GM18907 (cell line): ENCODE measurements around the gene FCHSD2.
"Not testable (repeated sequence)": the region's sequence is repeated elsewhere in the genome, so short reads cannot be mapped to it uniquely, and the experiment has no call there.

Experiments used
- ATAC-seq: cut with Tn5 transposase; IDR thresholded peaks from one replicate; pipeline ENCODE4 v1.9.1; 2021; ENCODE audit warnings: mild to moderate bottlenecking, moderate library complexity; ENCODE audit not compliant: unreplicated experiment

Gene FCHSD2

GRCh38 chr11:73017024-73017751 is 124.9 kb downstream of the FCHSD2 start:
- no peak for ATAC-seq

- no peak for ATAC-seq
Observed at GRCh38 chr11:73013021-73013420, 129.1 kb downstream of the FCHSD2 start.

- no peak for ATAC-seq
Observed at GRCh38 chr11:73012121-73012863, 129.8 kb downstream of the FCHSD2 start.

GRCh38 chr11:73011126-73011817 is 130.8 kb downstream of the FCHSD2 start:
- no peak for ATAC-seq

GRCh38 chr11:73009972-73010371 is 132.1 kb downstream of the FCHSD2 start:
- ATAC-seq: no peak

- no peak for ATAC-seq
Observed at GRCh38 chr11:73004088-73004487, 138.0 kb downstream of the FCHSD2 start.

- ATAC-seq: no peak
Observed at GRCh38 chr11:73003088-73003487, 139.0 kb downstream of the FCHSD2 start.

- no peak for ATAC-seq
Observed at GRCh38 chr11:73002214-73002613, 139.9 kb downstream of the FCHSD2 start.

GRCh38 chr11:73001615-73002014 is 140.5 kb downstream of the FCHSD2 start:
- no peak for ATAC-seq

- ATAC-seq: no peak
Observed at GRCh38 chr11:72998676-72999075, 143.4 kb downstream of the FCHSD2 start.

- ATAC-seq: no peak
Observed at GRCh38 chr11:72996959-72997358, 145.2 kb downstream of the FCHSD2 start.

- ATAC-seq: no peak
Observed at GRCh38 chr11:72989727-72990126, 152.4 kb downstream of the FCHSD2 start.

GRCh38 chr11:72988821-72989220 is 153.3 kb downstream of the FCHSD2 start:
- ATAC-seq: no peak

- ATAC-seq: no peak
Observed at GRCh38 chr11:72985645-72986044, 156.5 kb downstream of the FCHSD2 start.

- ATAC-seq: no peak
Observed at GRCh38 chr11:72984453-72985077, 157.6 kb downstream of the FCHSD2 start.

- ATAC-seq: no peak
Observed at GRCh38 chr11:72983560-72983959, 158.6 kb downstream of the FCHSD2 start.

- ATAC-seq: no peak
Observed at GRCh38 chr11:72981971-72982685, 160.0 kb downstream of the FCHSD2 start.

GRCh38 chr11:72981080-72981479 is 161.0 kb downstream of the FCHSD2 start:
- ATAC-seq: no peak

- not testable (repeated sequence) for ATAC-seq
Observed at GRCh38 chr11:72977782-72978181, 164.3 kb downstream of the FCHSD2 start.

- not testable (repeated sequence) for ATAC-seq
Observed at GRCh38 chr11:72976522-72976892, 165.6 kb downstream of the FCHSD2 start.
